Hepatocyte (in vitro differentiated cells): ENCODE data around the gene GLCE. TPM values are rescaled to one million over a fixed set of nuclear protein-coding genes. Genes with fewer than 3 reads are reported as not detected.

Experiments
- DNase-seq: peaks from one replicate; pipeline ENCODE4 v3.0.0-alpha.2; 2016; ENCODE audit warnings: low spot score
- H2AFZ ChIP-seq: fragments of 200-600 bp; sonication (generic); 2 replicates; pipeline ENCODE4 v1.6.0; 2016; ENCODE audit warnings: antibody characterized with exemption, mild to moderate bottlenecking
- H3K27ac ChIP-seq: fragments of 200-600 bp; sonication (generic); 2 replicates; pipeline ENCODE4 v1.5.1; 2016; ENCODE audit warnings: mild to moderate bottlenecking
- H3K27me3 ChIP-seq: fragments of 200-600 bp; sonication (generic); 2 replicates; pipeline ENCODE4 v1.6.1; 2016
- H3K36me3 ChIP-seq: fragments of 200-600 bp; sonication (generic); replicated peaks from 2 replicates; pipeline ENCODE4 v1.5.1; 2016; ENCODE audit warnings: low read depth; ENCODE audit not compliant: insufficient read depth
- H3K4me1 ChIP-seq: fragments of 200-600 bp; sonication (generic); 2 replicates; pipeline ENCODE4 v1.5.1; 2016; ENCODE audit warnings: mild to moderate bottlenecking, moderate library complexity; ENCODE audit not compliant: insufficient read depth
- H3K4me2 ChIP-seq: fragments of 200-600 bp; sonication (generic); 2 replicates; pipeline ENCODE4 v1.6.0; 2016
- H3K4me3 ChIP-seq: fragments of 200-600 bp; sonication (generic); 2 replicates; pipeline ENCODE4 v1.5.1; 2016; ENCODE audit warnings: mild to moderate bottlenecking
- H3K79me2 ChIP-seq: fragments of 200-600 bp; sonication (generic); 2 replicates; pipeline ENCODE4 v1.6.0; 2017; ENCODE audit warnings: mild to moderate bottlenecking
- H3K9me2 ChIP-seq: fragments of 200-600 bp; sonication (generic); replicated peaks from 2 replicates; pipeline ENCODE4 v1.6.0; 2017; ENCODE audit warnings: mild to moderate bottlenecking; ENCODE audit not compliant: insufficient read depth
- H3K9me3 ChIP-seq: fragments of 200-600 bp; sonication (generic); 2 replicates; pipeline ENCODE4 v1.5.1; 2016; ENCODE audit warnings: low read depth, mild to moderate bottlenecking
- H4K20me1 ChIP-seq: fragments of 200-600 bp; sonication (generic); 2 replicates; pipeline ENCODE4 v1.6.0; 2016; ENCODE audit warnings: mild to moderate bottlenecking; ENCODE audit not compliant: insufficient read depth, poor library complexity, severe bottlenecking
- EZH2 ChIP-seq: fragments of 200-600 bp; sonication (generic); IDR thresholded peaks from 2 replicates; pipeline ENCODE4 v1.6.1; 2016; ENCODE audit warnings: antibody characterized with exemption, mild to moderate bottlenecking, borderline replicate concordance
- EZH2phosphoT487 ChIP-seq: fragments of 200-600 bp; sonication (generic); IDR thresholded peaks from one replicate; pipeline ENCODE4 v1.6.1; 2018; ENCODE audit warnings: antibody characterized with exemption, mild to moderate bottlenecking, low read depth, moderate library complexity; ENCODE audit not compliant: unreplicated experiment, severe bottlenecking
- WGBS: methylation state at CpG from one replicate; pipeline ENCODE4 v1.1.6; 2016; ENCODE audit warnings: low lambda C conversion rate; ENCODE audit errors: missing lambda C conversion rate; 5-methylcytosine and 5-hydroxymethylcytosine counted together
- polyA plus RNA-seq: library from polyadenylated mRNA; unstranded; fragments of >200 nt; fragmentation: Nextera tagmentation; extraction: Ambion mirVana; gene quantifications from 2 replicates; pipeline ENCODE4 v1.2.1, GENCODE V29; 2016
- total RNA-seq: library from RNA; depleted of rRNA; stranded (reverse); fragments of >200 nt; gene quantifications from 2 replicates; pipeline ENCODE4 v1.2.3, GENCODE V29; 2014
- TF ChIP-seq, protein P1 (sequence below): fragments of 200-600 bp; sonication (generic); IDR thresholded peaks from 2 replicates; pipeline ENCODE4 v1.5.1; 2016; ENCODE audit warnings: antibody characterized with exemption, mild to moderate bottlenecking; ENCODE audit not compliant: poor library complexity

Gene GLCE
- total and polyA plus RNA-seq, 2 experiments from 2014 or later: 14.4 to 37.9 TPM

DNA sequence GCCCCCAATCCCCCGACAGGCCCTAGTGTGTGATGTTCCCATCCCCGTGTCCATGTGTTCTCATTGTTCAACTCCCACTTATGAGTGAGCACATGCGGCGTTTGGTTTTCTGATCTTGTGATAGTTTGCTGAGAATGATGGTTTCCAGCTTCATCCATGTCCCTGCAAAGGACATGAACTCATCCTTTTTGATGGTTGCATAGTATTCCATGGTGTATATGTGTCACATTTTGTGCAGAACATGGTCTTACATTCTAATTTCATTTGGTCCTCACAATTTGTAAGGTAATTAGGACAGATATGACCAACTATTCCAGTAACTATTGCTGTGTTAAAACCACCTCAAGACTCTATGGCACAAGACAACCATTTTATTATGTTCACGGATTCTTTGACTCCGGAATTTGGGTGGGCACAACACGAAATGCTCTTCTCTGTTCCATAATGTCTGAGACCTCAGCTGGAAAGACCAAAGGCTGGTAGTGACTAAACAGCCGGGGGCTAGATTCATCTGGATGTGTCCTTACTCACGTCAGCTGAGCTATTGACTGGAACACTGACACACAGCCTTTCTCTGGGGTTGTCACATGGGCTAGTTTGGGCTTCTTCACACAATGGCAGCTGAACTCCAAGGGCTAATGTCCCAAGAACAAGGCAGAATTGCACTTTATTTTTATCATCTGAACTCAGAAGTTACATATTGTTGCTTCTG is 13.6 kb upstream of the GLCE start:
- TF ChIP-seq, protein P1, sequence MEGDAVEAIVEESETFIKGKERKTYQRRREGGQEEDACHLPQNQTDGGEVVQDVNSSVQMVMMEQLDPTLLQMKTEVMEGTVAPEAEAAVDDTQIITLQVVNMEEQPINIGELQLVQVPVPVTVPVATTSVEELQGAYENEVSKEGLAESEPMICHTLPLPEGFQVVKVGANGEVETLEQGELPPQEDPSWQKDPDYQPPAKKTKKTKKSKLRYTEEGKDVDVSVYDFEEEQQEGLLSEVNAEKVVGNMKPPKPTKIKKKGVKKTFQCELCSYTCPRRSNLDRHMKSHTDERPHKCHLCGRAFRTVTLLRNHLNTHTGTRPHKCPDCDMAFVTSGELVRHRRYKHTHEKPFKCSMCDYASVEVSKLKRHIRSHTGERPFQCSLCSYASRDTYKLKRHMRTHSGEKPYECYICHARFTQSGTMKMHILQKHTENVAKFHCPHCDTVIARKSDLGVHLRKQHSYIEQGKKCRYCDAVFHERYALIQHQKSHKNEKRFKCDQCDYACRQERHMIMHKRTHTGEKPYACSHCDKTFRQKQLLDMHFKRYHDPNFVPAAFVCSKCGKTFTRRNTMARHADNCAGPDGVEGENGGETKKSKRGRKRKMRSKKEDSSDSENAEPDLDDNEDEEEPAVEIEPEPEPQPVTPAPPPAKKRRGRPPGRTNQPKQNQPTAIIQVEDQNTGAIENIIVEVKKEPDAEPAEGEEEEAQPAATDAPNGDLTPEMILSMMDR: no peak
- TF ChIP-seq EZH2 (no peak), EZH2phosphoT487 (no peak)
- 90% methylated on average over 9 of the region's 9 CpGs for WGBS
- H3K4me1 ChIP-seq: peaks cover 27% of the 10 kb centered on the region

DNA sequence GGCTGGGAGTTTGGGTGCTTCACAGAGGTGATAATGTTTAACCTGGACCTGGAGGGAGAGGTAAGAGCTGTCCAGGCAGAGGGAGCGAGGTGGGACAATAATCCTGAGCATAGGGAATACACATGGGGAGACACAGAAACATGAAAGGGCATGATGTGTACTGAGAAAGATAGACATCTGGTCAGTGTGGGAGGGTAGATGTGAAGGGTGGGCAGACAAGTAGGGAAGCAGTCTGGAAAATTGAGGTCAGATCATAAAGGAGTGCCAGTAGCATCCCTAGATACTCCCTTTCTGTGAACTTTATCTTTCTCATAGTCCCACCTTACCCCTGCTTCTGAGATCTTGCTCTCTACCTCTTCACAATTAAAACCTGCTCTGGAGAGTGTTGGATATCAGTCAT is 12.0 kb upstream of the GLCE start:
- TF ChIP-seq, protein P1: no peak
- TF ChIP-seq EZH2 (no peak), EZH2phosphoT487 (no peak)
- WGBS: 0% methylated on average over 1 of the region's 1 CpG
- Histone ChIP-seq H3K9me2 (no peaks in the 10 kb centered on the region), H3K79me2 (no peaks in the 10 kb centered on the region), H4K20me1 (no peaks in the 10 kb centered on the region), H2AFZ (no peak overlapping the region), H3K27me3 (no peaks in the 10 kb centered on the region), H3K36me3 (no peaks in the 10 kb centered on the region), H3K4me3 (no peak overlapping the region), H3K9me3 (no peaks in the 10 kb centered on the region), H3K4me1 (peaks cover 25% of the 10 kb centered on the region), H3K4me2 (no peak overlapping the region), H3K27ac (no peak overlapping the region)
- DNase-seq: no peak

More for the DNA sequence above, 13.6 kb upstream of the GLCE start:
- H3K27me3 ChIP-seq: no peaks in the 10 kb centered on the region
- no peaks in the 10 kb centered on the region for H3K9me2 ChIP-seq
- no peak for DNase-seq
- H3K27ac ChIP-seq: no peak overlapping the region
- H3K4me3 ChIP-seq: no peak overlapping the region
- H4K20me1 ChIP-seq: no peaks in the 10 kb centered on the region
- no peaks in the 10 kb centered on the region for H3K36me3 ChIP-seq
- H3K79me2 ChIP-seq: no peaks in the 10 kb centered on the region
- no peaks in the 10 kb centered on the region for H3K9me3 ChIP-seq
- no peak overlapping the region for H3K4me2 ChIP-seq
- H2AFZ ChIP-seq: no peak overlapping the region

DNA sequence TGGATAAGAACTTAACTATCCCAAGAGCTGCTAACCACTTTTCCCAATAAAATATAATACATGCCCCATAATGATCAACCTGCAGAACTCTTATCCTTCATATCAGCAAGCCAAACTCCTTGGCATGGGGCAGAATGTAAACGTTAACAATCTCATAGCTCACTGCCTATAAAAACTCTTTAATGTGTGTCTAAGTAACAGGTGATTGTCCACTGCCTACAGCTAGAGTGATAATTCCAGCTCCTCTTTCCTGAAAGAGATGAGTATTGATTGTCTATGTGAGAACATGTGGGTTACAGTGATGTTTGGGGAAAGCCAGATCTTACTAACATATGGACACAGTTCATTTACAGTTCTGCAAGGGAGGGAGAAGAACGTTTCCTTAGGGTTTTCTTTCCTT is 11.3 kb upstream of the GLCE start:
- 71% methylated on average over 2 of the region's 2 CpGs for WGBS
- no peak for DNase-seq
- Histone ChIP-seq H3K79me2 (no peaks in the 10 kb centered on the region), H3K27me3 (no peaks in the 10 kb centered on the region), H4K20me1 (no peaks in the 10 kb centered on the region), H3K4me3 (no peak overlapping the region), H3K4me1 (peaks cover 18% of the 10 kb centered on the region), H3K9me2 (no peaks in the 10 kb centered on the region), H2AFZ (no peak overlapping the region), H3K36me3 (no peaks in the 10 kb centered on the region), H3K4me2 (no peak overlapping the region), H3K9me3 (no peaks in the 10 kb centered on the region), H3K27ac (no peak overlapping the region)
- TF ChIP-seq, protein P1: no peak
- TF ChIP-seq EZH2phosphoT487 (no peak), EZH2 (no peak)
